Ishikawa (cell line): ENCODE measurements around the gene DAGLA.

Source experiments
- CEBPB ChIP-seq: IDR thresholded peaks from 2 replicates; pipeline ENCODE4 v1.6.1; 2012
- CREB1 ChIP-seq: IDR thresholded peaks from 2 replicates; pipeline ENCODE4 v1.6.1; 2012; ENCODE audit warnings: low read depth
- EP300 ChIP-seq: IDR thresholded peaks from 2 replicates; pipeline ENCODE4 v1.6.1; 2012; ENCODE audit warnings: borderline replicate concordance
- FOXM1 ChIP-seq: IDR thresholded peaks from 2 replicates; pipeline ENCODE4 v1.6.1; 2012; ENCODE audit warnings: low read depth, borderline replicate concordance
- MAX ChIP-seq: IDR thresholded peaks from 2 replicates; pipeline ENCODE4 v1.6.1; 2012
- NFIC ChIP-seq: IDR thresholded peaks from 2 replicates; pipeline ENCODE4 v1.6.1; 2012
- RAD21 ChIP-seq: IDR thresholded peaks from 2 replicates; pipeline ENCODE4 v1.6.1; 2012; ENCODE audit warnings: low read depth
- REST ChIP-seq: IDR thresholded peaks from 2 replicates; pipeline ENCODE4 v1.6.1; 2012; ENCODE audit warnings: low read depth, mild to moderate bottlenecking
- TAF1 ChIP-seq: IDR thresholded peaks from 2 replicates; pipeline ENCODE4 v1.6.1; 2012; ENCODE audit warnings: low read depth, mild to moderate bottlenecking
- TCF12 ChIP-seq: IDR thresholded peaks from 2 replicates; pipeline ENCODE4 v1.6.1; 2012; ENCODE audit warnings: low read depth
- TEAD4 ChIP-seq: IDR thresholded peaks from 2 replicates; pipeline ENCODE4 v1.6.1; 2012
- YY1 ChIP-seq: IDR thresholded peaks from 2 replicates; pipeline ENCODE4 v1.6.1; 2012; ENCODE audit warnings: low read depth
- ZBTB7A ChIP-seq: IDR thresholded peaks from 2 replicates; pipeline ENCODE4 v1.6.1; 2012; ENCODE audit warnings: low read depth

DNA sequence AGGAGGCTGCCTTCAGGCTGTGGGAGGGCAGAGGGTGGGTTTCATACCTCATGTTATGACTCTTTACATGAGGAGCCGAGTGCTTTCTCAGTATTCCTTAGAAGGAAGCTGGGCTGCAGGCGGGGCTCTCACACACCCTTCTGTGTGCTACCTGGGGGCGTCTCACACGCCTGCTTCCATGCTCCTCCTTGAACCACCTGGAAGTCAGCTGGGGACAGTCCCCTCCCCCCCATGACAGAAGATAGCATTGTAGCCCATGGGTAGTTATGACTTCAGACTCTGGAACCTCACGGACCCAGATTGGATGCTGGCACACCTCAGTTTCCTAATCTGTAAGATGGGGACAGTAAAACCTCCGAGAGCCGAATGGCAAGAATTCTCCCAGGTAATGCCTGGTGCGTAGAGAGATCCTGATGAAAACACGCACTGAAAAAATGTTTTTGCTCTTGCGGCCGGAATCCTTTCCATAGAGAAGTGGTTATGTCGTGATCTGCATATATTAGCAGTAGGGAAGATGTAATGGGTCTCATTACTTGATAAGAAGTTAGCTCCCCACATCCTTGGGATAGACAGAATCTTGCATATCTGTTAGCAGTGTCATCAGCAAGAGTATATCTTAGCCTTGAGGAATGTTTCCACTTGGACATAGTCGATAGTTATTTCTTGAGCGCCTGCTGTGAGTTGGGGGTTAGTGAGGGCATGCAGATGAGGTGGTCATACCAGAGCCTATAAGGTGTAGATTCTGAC lies 4.9 kb downstream of the DAGLA start:
- TF ChIP-seq EP300 (no peak), FOXM1 (no peak), NFIC (no peak), YY1 (no peak), RAD21 (no peak), REST (no peak), ZBTB7A (no peak), TEAD4 (no peak), MAX (no peak), CREB1 (no peak), CEBPB (no peak), TAF1 (no peak), TCF12 (no peak)
